Cardiac septum (tissue), 1 donor: ENCODE data around the gene TFB2M. TPM values are rescaled to one million over a fixed set of nuclear protein-coding genes. Genes with fewer than 3 reads are reported as not detected.

Source experiments
- DNase-seq: peaks from one replicate; pipeline ENCODE4 v3.0.0-alpha.2; 2020; ENCODE audit warnings: low spot score
- intact Hi-C: fragments of 100-400 bp; cut with DNase I; formaldehyde crosslinking; loops from one replicate; pipeline ENCODE4 v1.14.0; 2022
- total RNA-seq: library from RNA; stranded (reverse); fragmentation: NEBNext Ultra II Directional; extraction: Animal tissue kit (Norgen Biotek cat#: 25700); gene quantifications from one replicate; pipeline ENCODE4 v1.2.1, GENCODE V29; 2021
- donor health status: DM: no; HTN: no; CAD: no.

TFB2M gene
- total RNA-seq, 1 donor from 2014 or later = 9.6 TPM

GRCh38 chr1:246526380-246526779, 39.7 kb downstream of the TFB2M start:
- no peak for DNase-seq
- intact Hi-C loops = no loop called here

DNA sequence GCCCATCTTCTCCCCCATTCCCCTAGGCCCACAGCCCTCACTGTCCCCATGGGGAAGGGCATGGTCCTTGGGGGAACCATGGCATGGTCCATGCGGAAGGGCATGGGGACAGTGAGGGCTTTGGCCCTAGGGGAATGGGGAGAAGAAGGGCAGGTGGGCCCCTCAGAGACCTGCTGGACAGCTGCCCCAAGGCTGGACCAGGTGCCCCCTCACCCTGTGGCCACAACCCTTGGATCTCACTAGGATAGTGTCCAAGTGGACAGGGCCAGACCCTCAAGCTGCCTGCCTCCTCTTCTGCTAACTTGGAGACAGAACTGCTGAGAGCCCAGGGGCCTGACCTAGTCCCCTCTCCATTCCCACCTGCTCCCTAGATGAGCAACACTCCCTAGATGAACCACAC, 46.5 kb downstream of the TFB2M start:
- no peak for DNase-seq
- intact Hi-C loops = no loop called here

DNA sequence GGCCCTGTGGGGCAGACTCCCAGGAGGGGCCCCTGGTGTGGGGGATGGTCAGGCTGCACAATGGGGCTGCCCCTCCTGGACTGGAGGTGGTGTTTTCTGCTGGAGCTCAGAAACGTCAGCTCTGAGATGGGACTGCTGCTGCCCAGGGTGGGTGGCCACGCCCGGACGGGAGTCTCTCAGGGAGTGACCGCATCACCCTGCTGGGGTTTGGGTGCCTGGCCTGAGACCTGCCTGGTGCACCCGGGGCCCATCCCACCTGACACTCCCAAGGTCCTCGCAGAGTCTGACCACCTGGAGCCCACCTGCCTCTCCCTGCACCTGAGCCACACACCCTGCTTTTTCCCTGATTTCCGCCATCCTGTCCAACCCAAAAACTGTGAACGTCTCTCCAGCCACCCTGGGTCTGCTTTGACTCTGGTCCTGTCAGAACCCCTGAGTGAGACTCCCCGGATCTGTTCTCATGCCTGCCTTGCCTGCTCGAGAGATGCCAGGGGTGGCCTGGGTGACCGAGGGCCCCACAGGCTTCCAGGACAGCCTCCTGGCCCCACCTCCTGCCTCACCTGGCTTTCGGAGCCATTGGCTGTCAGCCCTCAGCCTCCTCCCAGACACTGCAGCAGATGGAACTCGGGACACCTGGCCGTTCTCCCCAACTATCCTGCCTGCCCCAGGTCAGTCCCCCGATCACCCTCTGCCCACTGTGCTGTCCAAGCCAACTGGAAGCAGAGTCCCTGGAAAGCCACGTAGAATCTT, 47.4 kb downstream of the TFB2M start:
- no peak for DNase-seq
- intact Hi-C loops = no loop called here

- no peak for DNase-seq
- intact Hi-C loops = no loop called here
These were observed 48.7 kb downstream of the TFB2M start for GRCh38 chr1:246517391-246517790.

DNA sequence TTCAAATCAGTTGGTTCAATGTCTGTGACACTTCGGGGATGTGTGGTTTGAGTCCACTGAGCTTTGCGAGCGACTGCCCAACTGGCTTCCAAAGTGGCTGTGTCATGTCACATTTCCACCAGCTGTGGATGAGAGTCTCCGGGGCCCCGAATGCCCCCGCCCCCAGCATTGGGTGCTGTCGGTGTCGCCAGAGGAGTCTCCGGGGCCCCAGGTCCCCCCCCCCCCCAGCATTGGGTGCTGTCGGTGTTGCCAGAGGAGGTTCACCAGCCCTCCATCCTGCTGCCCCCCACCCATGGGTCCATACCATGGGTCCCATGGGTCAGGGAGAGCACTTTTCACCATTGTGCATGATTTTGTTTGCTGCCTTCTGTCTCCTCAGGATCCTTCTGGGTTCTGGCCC, 49.9 kb downstream of the TFB2M start:
- DNase-seq = no peak
- intact Hi-C loops = no loop called here

GRCh38 chr1:246515390-246516005, 50.6 kb downstream of the TFB2M start:
- no peak for DNase-seq
- intact Hi-C loops = no loop called here

DNA sequence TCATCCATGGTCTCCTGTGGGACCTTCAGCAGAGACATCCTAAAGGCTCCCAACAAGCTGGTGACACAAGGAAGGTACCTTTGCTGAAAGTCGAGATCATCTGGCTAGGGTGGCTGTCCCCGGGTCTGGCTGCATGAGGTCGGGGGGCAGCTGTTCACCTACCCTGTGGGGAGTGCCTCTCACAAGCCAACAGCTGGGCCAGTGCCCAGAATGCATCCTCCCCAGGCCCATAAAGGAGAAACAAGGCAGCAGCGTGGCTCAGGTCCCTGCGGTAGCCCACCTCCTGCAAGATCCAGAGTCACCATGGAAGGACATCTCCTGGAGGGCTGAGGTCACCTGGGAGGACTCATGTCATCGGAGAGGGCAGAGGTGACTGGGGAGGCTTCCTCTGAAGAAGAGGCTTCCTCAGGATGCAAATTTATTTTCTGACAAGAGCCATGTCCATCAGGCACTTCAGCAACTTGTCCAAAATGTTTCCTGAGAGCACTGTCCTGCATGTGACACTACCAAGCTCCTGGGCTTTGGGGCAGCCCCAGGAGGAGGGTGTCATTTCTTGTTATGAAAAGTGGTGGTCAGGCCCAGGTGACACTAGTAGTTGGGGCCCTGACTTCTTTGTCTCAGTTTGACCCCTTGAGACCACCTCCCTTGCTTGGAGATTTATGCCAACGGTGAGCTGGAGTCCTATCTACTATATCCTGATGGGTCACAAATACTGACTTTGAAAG, 52.3 kb downstream of the TFB2M start:
- intact Hi-C loops = no loop called here
- DNase-seq = no peak

DNA sequence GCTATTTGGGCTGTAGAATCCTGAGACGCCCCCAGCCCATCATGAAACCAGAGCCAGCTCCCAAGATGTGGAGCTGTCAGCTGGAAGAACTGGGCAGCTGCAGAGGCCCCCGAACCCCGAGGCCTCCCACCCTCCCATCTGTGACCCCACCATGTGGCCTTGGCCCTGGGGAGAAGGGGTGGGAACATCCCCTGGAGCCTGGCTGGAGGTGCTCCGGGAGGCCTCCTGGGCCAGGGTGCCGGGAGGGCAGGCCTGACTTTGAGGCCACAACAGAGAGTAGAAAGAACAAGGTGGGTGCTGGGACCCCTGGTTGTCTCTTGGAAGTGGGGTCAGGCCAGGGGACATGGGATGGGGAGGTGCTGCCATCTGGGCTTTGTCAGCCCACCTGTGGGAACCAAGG, 53.0 kb downstream of the TFB2M start:
- no peak for DNase-seq
- intact Hi-C loops = no loop called here

GRCh38 chr1:246512635-246513034, 53.4 kb downstream of the TFB2M start:
- intact Hi-C loops = no loop called here

GRCh38 chr1:246512230-246512629, 53.8 kb downstream of the TFB2M start:
- intact Hi-C loops = no loop called here
- DNase-seq = no peak

More at GRCh38 chr1:246512635-246513034, 53.4 kb downstream of the TFB2M start:
- DNase-seq = no peak

GRCh38 chr1:246511203-246511602, 54.9 kb downstream of the TFB2M start:
- intact Hi-C loops = no loop called here
- DNase-seq = no peak

GRCh38 chr1:246510147-246511030, 55.7 kb downstream of the TFB2M start:
- DNase-seq = no peak
- intact Hi-C loops = no loop called here

GRCh38 chr1:246508897-246509688, 57.0 kb downstream of the TFB2M start:
- no peak for DNase-seq
- intact Hi-C loops = loop anchor here (5.0 kb wide), 1 partner anchor 58 kb away; the partner anchor contains the start of genes CNST and TFB2M

DNA sequence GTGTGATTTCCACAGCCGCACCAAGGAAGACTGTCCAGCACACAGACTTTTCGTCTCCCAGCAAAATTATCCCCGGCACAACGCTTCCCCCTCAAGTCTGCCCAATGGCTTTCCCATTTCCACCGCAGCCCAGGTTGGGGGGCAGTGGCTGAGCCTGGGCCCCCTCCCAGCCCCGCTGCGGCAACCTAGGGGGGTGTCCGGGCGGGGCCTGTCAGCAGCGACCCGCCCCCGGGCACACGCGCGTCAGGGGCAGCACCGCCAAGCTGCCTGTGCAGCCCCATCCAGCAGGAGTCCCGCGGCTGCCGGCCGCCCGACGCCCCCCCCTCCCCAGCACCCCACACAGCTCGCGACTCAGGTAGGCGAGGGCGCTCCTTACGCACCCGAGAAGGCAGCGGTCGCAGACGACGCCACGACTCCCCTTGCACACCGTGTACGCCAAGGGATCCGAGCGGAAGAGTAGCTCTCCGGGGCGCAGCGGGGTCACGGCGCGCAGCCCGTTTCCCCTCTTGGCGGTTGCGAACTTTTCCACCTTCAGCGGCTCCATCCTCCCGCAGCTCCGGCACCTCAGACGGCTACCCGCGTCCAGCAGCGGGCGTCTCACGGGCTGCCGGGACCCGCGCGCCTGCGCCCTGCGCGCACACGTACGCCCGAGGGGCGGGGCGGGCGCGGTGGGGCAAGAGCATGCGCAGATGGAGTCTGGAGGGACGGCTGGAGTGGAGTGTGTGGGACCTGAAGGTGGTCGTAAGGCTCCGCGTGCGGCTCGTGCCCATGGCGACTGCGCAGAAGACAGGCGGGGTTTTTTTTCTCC, 59.2 kb downstream of the TFB2M start, which contains the start of gene SMYD3:
Gene SMYD3 (minus strand): TSS at position 606 of the 808 bp plus-strand sequence.
- intact Hi-C loops = loop anchor here (5.0 kb wide), 1 partner anchor 60 kb away; the partner anchor contains the start of genes CNST and TFB2M
- DNase-seq = peak; percentile 89

GRCh38 chr1:246506367-246506673, 59.7 kb downstream of the TFB2M start:
- DNase-seq = no peak
- intact Hi-C loops = loop anchor here (5.0 kb wide), 1 partner anchor 61 kb away; the partner anchor contains the start of genes CNST and TFB2M

GRCh38 chr1:246503341-246503740, 62.7 kb downstream of the TFB2M start:
- no peak for DNase-seq
- intact Hi-C loops = no loop called here

GRCh38 chr1:246497331-246497915, 68.6 kb downstream of the TFB2M start:
- intact Hi-C loops = loop anchor here (1.0 kb wide), 1 partner anchor 202 kb away; no protein-coding TSS in a partner anchor
- DNase-seq = no peak
